NCI-H2196 (cell line): Measurements from ENCODE around the gene EXTL1.
A peak's percentile ranks its signal among the peaks of the same experiment; 100 is the strongest.

Experiments used
- DNase-seq: peaks from one replicate; lab custom pipeline; 2025; ENCODE audit not compliant: unreplicated experiment; lab: John Stamatoyannopoulos, UW

The EXTL1 gene

GRCh38 chr1:26069941-26070295, 48.3 kb downstream of the EXTL1 start:
- no peak for DNase-seq

GRCh38 chr1:26070296-26070962, 48.9 kb downstream of the EXTL1 start:
- no peak for DNase-seq

- no peak for DNase-seq
Observed at GRCh38 chr1:26070963-26071342, 49.4 kb downstream of the EXTL1 start.

GRCh38 chr1:26072305-26072704, 50.7 kb downstream of the EXTL1 start:
- peak; percentile 72 for DNase-seq

- no peak for DNase-seq
Observed at GRCh38 chr1:26075421-26076144, 54.0 kb downstream of the EXTL1 start.

GRCh38 chr1:26077524-26077923, 55.9 kb downstream of the EXTL1 start:
- DNase-seq = no peak

GRCh38 chr1:26078286-26079177, 57.0 kb downstream of the EXTL1 start:
- DNase-seq = no peak

DNA sequence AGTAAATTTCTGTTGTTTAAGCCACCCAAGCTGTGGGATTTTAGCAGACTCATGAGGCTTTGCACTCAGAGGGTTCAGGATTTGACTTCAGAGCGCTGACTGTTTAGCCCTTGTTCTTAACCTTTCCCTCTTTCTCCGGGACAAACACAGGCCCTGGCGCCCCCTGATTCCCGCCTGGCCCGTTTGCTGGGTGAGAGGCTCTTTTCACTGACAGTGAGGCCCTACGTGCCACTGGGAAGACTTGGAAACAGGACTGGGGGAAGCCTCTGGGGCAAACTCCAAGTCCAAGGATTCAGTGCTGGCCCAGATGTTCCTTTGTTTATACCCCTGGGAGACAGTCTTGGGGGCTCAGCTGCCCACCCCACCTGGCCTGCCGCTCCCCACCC, 57.6 kb downstream of the EXTL1 start:
- no peak for DNase-seq

GRCh38 chr1:26079960-26080814, 58.6 kb downstream of the EXTL1 start:
- DNase-seq = no peak

DNA sequence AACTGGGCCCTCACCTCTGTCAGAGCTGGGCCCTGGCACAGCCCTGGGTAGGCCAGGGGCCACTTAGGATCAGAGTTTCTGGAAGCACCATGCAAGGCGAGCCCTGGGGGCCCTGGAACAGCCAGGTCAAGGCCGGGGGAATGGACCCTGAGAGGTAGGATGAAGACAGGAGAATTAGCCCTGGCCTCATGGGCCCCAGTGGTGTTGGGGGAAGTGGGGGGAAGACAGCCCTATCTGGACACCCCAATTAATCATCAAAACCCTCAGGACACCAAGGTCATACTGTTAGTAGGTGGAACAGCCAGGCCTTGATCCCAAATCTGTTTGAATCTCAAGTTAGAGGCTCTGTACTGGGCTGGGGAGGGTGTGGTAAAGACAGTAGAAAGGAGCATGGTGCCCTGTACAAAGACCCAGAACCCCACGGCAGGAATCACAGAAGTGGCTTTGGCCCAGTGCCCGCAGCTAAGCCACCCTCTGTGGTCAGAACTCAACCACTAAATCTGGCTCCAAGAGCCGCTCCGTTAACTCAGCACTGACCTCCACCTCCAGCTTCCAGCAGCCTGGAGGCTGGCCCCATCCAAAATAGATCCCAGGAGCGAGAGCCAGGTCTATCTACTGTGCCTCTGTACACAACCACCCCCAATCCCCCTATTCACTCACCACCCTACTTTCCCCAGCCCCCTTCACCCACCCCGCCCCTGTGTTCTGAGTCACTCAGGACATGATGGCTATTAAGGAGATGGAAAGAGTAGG, 59.9 kb downstream of the EXTL1 start:
- no peak for DNase-seq

DNA sequence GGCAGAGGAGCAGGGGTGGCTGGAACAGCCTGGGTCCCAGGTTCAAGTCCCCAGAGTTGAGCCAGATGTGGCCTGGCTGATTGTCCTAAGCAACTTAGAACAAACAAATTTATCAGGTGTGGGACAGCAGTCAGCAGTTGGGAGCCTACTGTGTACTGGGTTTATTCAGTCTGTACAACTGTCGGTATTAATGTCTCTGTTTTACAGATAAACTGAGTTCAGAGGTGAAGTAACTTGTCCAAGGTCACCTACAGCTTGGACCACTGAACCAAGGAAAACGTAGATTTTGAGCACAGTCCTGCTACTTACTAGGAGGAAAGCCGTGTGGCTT, 60.4 kb downstream of the EXTL1 start:
- DNase-seq = no peak

GRCh38 chr1:26083208-26083607, 61.6 kb downstream of the EXTL1 start:
- no peak for DNase-seq

DNA sequence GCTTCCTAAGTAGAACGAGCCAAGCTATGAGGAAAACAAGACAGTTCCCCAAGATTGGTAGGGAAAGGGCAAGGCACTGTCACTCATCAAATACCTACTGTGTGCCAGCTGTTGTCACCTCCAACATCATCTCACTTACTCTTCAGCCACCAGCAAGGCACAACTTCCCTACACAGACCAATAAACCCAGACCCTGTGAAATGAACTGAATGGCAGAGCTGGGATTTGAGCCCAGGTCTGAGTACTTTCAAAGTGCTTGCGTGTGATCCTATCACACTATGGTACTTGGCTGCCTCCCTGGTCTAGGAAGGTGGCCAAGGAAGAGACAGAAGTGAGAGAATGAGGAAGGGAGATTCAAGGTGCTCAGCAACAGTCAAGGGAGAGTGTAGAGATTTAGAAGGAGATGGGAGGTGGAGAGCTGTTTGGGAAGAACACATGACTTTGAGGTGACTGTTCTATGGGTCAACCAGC, 62.6 kb downstream of the EXTL1 start:
- peak; percentile 16 for DNase-seq

DNA sequence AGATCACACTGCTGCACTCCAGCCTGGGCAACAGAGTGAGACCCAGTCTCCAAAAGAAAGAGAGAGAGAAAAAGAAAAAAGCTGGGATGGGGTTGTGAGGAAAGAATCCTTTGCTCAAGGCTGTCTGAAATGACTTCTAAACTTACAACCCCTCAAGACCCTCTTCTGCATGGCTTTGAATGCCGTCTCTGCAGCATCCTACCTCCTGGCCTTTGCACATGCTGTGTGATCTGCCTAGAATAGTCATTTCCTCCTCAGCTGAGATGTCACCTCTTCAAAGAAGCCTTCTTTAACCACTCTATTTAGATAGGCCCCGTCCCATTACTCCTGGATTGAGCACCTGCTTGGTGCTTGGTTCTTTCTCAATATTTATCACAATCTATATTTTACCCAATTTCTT, 63.3 kb downstream of the EXTL1 start:
- no peak for DNase-seq
